Measurements from ENCODE around the gene C2orf66.

GRCh38 chr2:196853301-196854087 is 44.3 kb upstream of the C2orf66 start:
- TF ChIP-seq POLR2A (IDR thresholded peaks at IDR 0.05): no peak
- TF ChIP-seq CTCF (IDR thresholded peaks at IDR 0.05 in 8 of 11, conservative IDR thresholded peaks at IDR 0.05 in 3 of 11): no peak
- no peak for TF ChIP-seq POLR2AphosphoS5 (IDR thresholded peaks at IDR 0.05)

All from spleen (tissue), 7 donors.